Cardiac fibroblast (primary cell): ENCODE data around the gene TRMO.

Experiments used
- DNase-seq, 2 donors: peaks; one replicate each; pipeline versions ENCODE4 v3.0.0 to v3.0.0-alpha.2; 2010; ENCODE audit warnings: low read depth in 2 of 2
- H3K4me3 ChIP-seq, 2 donors: replicated peaks in 1 of 2; 1 replicate in 1 of 2; 2 replicates in 1 of 2; pipeline ENCODE4 v1.5.1; 2011; ENCODE audit warnings: low read depth in 2 of 2, low read length in 2 of 2, mild to moderate bottlenecking in 2 of 2, moderate library complexity in 1 of 2
- TF ChIP-seq, protein P1 (sequence below): IDR thresholded peaks from one replicate; pipeline ENCODE4 v1.5.1; 2011; ENCODE audit warnings: low read depth, mild to moderate bottlenecking, low read length, inconsistent platforms

Gene TRMO

DNA sequence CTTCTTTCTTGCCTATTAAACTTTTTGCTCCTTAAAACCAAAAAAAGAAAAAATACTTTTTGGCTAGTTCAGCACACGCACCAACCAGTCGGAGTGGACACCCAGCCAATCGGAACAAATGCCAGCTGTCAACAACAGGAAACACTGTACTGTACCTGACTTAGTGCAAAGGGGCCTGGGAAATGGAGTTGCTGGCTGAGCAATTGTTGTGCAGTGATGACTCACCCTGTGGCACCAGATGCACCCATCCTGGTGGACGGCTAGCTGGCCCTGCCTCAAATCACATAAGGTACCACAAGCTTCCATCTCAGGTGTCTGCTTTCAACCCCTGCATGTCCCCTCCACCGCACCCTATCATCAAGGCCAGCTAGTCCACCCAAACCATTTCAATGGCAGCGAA is 48.4 kb downstream of the TRMO start:
- peak; percentile 42 to 48 for DNase-seq
- H3K4me3 ChIP-seq, result no peak overlapping the region
- TF ChIP-seq, protein P1, sequence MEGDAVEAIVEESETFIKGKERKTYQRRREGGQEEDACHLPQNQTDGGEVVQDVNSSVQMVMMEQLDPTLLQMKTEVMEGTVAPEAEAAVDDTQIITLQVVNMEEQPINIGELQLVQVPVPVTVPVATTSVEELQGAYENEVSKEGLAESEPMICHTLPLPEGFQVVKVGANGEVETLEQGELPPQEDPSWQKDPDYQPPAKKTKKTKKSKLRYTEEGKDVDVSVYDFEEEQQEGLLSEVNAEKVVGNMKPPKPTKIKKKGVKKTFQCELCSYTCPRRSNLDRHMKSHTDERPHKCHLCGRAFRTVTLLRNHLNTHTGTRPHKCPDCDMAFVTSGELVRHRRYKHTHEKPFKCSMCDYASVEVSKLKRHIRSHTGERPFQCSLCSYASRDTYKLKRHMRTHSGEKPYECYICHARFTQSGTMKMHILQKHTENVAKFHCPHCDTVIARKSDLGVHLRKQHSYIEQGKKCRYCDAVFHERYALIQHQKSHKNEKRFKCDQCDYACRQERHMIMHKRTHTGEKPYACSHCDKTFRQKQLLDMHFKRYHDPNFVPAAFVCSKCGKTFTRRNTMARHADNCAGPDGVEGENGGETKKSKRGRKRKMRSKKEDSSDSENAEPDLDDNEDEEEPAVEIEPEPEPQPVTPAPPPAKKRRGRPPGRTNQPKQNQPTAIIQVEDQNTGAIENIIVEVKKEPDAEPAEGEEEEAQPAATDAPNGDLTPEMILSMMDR, result no peak

DNA sequence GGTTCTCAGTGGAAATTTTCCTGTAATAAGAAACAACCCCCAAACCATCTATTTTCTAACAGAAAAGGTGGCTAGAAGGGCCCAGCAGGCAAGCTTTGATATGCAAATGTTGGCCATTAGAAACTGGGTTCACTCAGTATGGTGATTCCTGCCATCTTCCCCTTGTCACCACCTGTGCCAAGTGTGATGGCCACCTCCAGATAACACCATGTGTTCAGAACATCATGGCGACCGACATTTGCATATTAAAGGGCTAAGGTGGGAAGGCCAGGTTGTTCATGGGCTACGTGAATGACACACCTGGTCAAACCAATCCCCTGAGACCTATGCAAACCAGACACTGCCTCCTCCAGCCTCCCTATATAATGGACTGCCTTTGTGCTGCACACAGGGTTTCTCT is 48.9 kb downstream of the TRMO start:
- no peak for DNase-seq
- TF ChIP-seq, protein P1, result no peak
- no peak overlapping the region for H3K4me3 ChIP-seq

DNA sequence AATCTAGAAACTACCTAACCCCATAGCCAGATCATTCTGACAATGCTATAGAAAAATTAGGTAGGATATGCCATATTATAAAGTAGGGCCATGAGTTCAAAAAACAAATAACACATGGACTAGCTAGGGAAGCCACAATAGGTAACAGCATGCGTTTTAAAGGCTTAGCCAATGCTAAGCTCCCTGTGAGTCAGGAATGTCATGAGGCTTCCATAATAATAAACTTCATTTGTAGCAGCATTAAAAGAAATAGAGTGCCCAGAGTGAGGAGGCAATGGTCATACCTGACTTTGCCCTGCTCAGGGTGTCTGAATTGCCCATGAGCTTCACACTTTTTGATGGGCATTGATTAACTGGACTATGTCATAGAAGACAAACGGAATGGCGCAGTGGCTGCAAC is 53.4 kb downstream of the TRMO start:
- no peak for DNase-seq
- no peak overlapping the region for H3K4me3 ChIP-seq
- TF ChIP-seq, protein P1, result no peak

DNA sequence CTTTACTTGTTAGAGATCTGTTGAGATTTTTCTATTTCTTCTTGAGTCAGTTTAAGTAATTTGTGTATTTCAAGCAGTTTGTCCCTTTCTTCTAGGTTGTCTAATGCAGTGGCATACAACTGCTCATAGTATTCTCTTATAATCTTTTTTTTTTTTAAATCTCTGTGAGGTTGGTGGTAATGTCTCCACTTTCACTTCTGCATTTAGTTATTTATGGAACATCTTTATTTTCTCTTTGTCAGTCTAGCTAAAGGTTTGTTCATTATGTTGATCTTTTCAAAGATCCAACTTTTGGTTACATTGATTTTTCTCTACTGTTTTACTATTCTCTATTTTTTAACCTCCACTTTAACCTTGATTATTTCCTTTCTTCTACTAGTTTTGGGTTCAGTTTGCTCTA is 55.5 kb downstream of the TRMO start:
- TF ChIP-seq, protein P1, result no peak
- H3K4me3 ChIP-seq, result no peak overlapping the region
- DNase-seq, result no peak

DNA sequence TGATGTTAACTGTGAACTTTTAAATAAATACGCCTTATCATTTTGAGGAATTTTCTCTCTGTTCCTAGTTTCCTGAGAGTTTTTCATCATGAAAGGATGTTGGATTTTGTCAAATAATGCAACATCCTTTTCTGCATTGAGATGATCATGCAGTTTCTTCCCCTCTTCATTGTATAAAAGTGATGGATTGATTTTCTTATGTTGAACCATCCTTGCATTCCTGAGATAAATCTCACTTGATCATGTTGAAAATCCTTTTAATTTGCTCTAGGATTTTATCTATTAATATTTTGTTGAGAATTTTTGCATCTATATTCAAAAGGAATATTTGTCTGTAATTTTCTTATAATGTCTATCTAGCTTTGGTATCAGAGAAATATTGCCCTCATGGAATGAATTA is 56.0 kb downstream of the TRMO start:
- TF ChIP-seq, protein P1, result no peak
- H3K4me3 ChIP-seq, result no peak overlapping the region
- no peak for DNase-seq

DNA sequence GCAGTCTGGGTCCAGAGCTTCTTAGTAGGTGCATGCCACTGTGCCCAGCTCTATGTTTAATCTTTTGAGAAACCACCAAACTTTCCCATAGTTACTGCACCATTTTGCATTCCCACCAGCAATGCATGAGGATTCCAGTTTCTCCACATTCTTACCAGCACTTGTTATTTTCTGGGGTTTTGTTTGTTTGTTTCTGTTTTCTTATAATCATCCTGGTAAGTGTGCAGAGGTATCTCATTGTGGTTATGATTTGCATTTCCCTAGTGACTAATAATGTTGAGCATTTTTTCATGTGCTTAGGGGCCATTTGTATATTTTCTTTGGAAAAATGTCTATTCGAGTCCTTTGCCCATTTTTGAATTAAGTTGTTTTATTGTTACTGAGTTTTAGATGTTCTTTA is 57.9 kb downstream of the TRMO start:
- no peak for DNase-seq
- no peak overlapping the region for H3K4me3 ChIP-seq
- TF ChIP-seq, protein P1, result no peak

DNA sequence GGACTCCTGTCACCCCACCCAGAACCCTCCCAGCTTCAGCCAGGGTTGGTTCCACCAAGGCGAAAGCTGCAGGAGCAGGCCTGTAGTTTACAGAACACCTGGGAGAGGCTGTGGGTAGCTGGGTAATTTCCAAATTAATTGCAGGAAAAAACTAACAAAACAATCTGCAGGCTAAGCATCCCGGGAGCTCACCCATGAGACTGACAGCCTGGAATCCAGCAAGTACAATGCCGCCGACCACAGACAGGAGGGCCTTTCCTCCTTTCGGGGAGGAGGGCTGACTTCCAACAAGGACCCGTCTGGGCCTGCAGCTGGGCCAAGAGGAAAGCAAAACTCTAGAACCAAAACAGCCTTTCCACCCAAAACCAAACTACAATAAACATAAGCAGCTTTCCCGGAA is 59.0 kb downstream of the TRMO start:
- no peak overlapping the region for H3K4me3 ChIP-seq
- TF ChIP-seq, protein P1, result no peak
- no peak for DNase-seq
